Neural cell (in vitro differentiated cells): ENCODE results near the gene OSBPL1A. TPM values are rescaled to one million over a fixed set of nuclear protein-coding genes. Genes with fewer than 3 reads are reported as not detected.

Source experiments
- H2AFZ ChIP-seq: fragments of 200-600, 300-800 bp; sonication (generic), shearing (Covaris generic); 2 replicates; pipeline ENCODE4 v1.6.0; 2014; ENCODE audit warnings: low read depth, mild to moderate bottlenecking, antibody characterized with exemption, low read length, moderate library complexity
- H3F3A ChIP-seq: fragments of 200-600 bp; shearing (Covaris generic); 2 replicates; pipeline ENCODE4 v1.6.1; 2016; ENCODE audit warnings: mild to moderate bottlenecking, moderate library complexity, mixed read lengths, antibody characterized with exemption, low read length; ENCODE audit not compliant: insufficient read depth, poor library complexity, severe bottlenecking
- H3K27ac ChIP-seq: fragments of 200-600, 300-800 bp; sonication (generic), shearing (Covaris generic); 2 replicates; pipeline ENCODE4 v1.5.1; 2014; ENCODE audit warnings: mild to moderate bottlenecking, low read length, moderate library complexity
- H3K27me3 ChIP-seq: fragments of 300-800, 200-600 bp; sonication (generic), shearing (Covaris generic); 2 replicates; pipeline ENCODE4 v1.6.0; 2014; ENCODE audit warnings: mild to moderate bottlenecking, low read depth, low read length, moderate library complexity; ENCODE audit not compliant: insufficient read depth
- H3K36me3 ChIP-seq: fragments of 300-800, 200-600 bp; sonication (generic), shearing (Covaris generic); 2 replicates; pipeline ENCODE4 v1.5.1; 2014; ENCODE audit warnings: mild to moderate bottlenecking, antibody characterized with exemption, low read length, moderate library complexity; ENCODE audit not compliant: insufficient read depth
- H3K4me2 ChIP-seq: fragments of 300-800, 200-600 bp; sonication (generic), shearing (Covaris generic); 2 replicates; pipeline ENCODE4 v1.6.0; 2014; ENCODE audit warnings: mild to moderate bottlenecking, low read length
- H3K4me3 ChIP-seq: fragments of 300-800, 200-600 bp; sonication (generic), shearing (Covaris generic); 2 replicates; pipeline ENCODE4 v1.5.1; 2014; ENCODE audit warnings: mild to moderate bottlenecking, low read length, moderate library complexity
- H3K79me2 ChIP-seq: fragments of 200-600 bp; shearing (Covaris generic); replicated peaks from 2 replicates; pipeline ENCODE4 v1.6.0; 2014; ENCODE audit warnings: mild to moderate bottlenecking, low read length, moderate library complexity; ENCODE audit not compliant: insufficient read depth
- H3K9ac ChIP-seq: fragments of 300-800, 200-600 bp; sonication (generic), shearing (Covaris generic); 2 replicates; pipeline ENCODE4 v1.6.1; 2016; ENCODE audit warnings: mild to moderate bottlenecking, low read length, mixed read lengths
- H3K9me2 ChIP-seq: fragments of 200-600 bp; shearing (Covaris generic); 2 replicates; pipeline ENCODE4 v1.6.1; 2016; ENCODE audit warnings: mild to moderate bottlenecking, low read length, mixed read lengths; ENCODE audit not compliant: insufficient read depth
- H3K9me3 ChIP-seq: fragments of 200-600, 300-800 bp; sonication (generic), shearing (Covaris generic); 2 replicates; pipeline ENCODE4 v1.6.1; 2016; ENCODE audit warnings: mild to moderate bottlenecking, mixed run types, low read length, moderate library complexity, mixed read lengths
- H4K20me1 ChIP-seq: fragments of 200-600 bp; shearing (Covaris generic); 2 replicates; pipeline ENCODE4 v1.6.1; 2016; ENCODE audit warnings: mild to moderate bottlenecking, mixed run types; ENCODE audit not compliant: insufficient read depth
- EP300 ChIP-seq: fragments of 450-650 bp; conservative IDR thresholded peaks from 2 replicates; pipeline ENCODE4 v1.6.1; 2014; ENCODE audit warnings: antibody characterized with exemption, mild to moderate bottlenecking, moderate library complexity; ENCODE audit not compliant: poor library complexity, severe bottlenecking
- EZH2 ChIP-seq: fragments of 200-600, 300-800 bp; shearing (Covaris generic), sonication (generic); IDR thresholded peaks from 2 replicates; pipeline ENCODE4 v1.6.1; 2014; ENCODE audit warnings: antibody characterized with exemption, low read length, borderline replicate concordance, mild to moderate bottlenecking; ENCODE audit not compliant: insufficient read depth, poor library complexity, severe bottlenecking
- MXI1 ChIP-seq: fragments of 450-650 bp; conservative IDR thresholded peaks from 2 replicates; pipeline ENCODE4 v1.6.1; 2014; ENCODE audit warnings: antibody characterized with exemption, mild to moderate bottlenecking; ENCODE audit not compliant: poor library complexity, severe bottlenecking
- POLR2AphosphoS5 ChIP-seq: IDR thresholded peaks from 2 replicates; pipeline ENCODE4 v1.6.1; 2012
- RAD21 ChIP-seq: fragments of 450-650 bp; conservative IDR thresholded peaks from 2 replicates; pipeline ENCODE4 v1.6.1; 2014; ENCODE audit warnings: antibody characterized with exemption, mild to moderate bottlenecking, moderate library complexity
- SMC3 ChIP-seq: fragments of 450-650 bp; conservative IDR thresholded peaks from 2 replicates; pipeline ENCODE4 v1.6.1; 2014; ENCODE audit warnings: antibody characterized with exemption, mild to moderate bottlenecking, moderate library complexity; ENCODE audit not compliant: poor library complexity
- TAF1 ChIP-seq: IDR thresholded peaks from 2 replicates; pipeline ENCODE4 v1.6.1; 2012; ENCODE audit warnings: low read depth
- polyA plus RNA-seq: library from polyadenylated mRNA; depleted of rRNA; stranded (reverse); fragments of >200 nt; gene quantifications from 2 replicates; pipeline ENCODE4 v1.2.3, GENCODE V29; 2014
- TF ChIP-seq, protein P1 (sequence below): IDR thresholded peaks from 2 replicates; pipeline ENCODE4 v1.6.1; 2012; ENCODE audit warnings: borderline replicate concordance
- TF ChIP-seq, protein P2 (sequence below): fragments of 450-650 bp; IDR thresholded peaks from 2 replicates; pipeline ENCODE4 v1.5.1; 2014; ENCODE audit warnings: antibody characterized with exemption, mild to moderate bottlenecking, moderate library complexity; ENCODE audit not compliant: poor library complexity, severe bottlenecking

OSBPL1A gene
- polyA plus RNA-seq, 1 donor from 2014 or later: 24.9 TPM

DNA sequence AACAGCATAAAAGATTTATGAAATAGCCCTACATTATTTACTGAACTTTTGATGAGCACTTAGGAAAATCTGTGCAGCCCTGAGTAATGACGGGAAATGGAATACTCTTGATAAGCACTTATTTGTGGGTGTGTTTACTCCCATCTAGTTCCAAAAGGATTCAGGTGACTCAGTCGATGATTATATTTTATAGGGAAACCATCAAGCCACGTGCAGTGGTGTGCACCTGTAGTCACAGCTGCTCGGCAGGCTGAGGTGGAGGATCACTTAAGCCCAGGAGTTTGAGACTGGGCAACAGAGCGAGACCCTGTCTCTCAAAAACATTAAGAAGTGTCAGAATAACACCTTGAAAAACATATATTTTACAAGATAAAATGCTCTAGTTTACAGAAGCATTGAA lies 166.9 kb downstream of the OSBPL1A start:
- Histone ChIP-seq H3K9ac (no peak overlapping the region), H3K27me3 (no peaks in the 10 kb centered on the region), H3K79me2 (no peaks in the 10 kb centered on the region), H3F3A (no peaks in the 10 kb centered on the region), H3K27ac (no peak overlapping the region), H3K4me3 (no peak overlapping the region), H3K4me2 (no peak overlapping the region), H2AFZ (no peak overlapping the region), H3K9me2 (no peaks in the 10 kb centered on the region), H3K36me3 (no peaks in the 10 kb centered on the region), H4K20me1 (no peaks in the 10 kb centered on the region), H3K9me3 (no peaks in the 10 kb centered on the region)
- TF ChIP-seq, protein P1, sequence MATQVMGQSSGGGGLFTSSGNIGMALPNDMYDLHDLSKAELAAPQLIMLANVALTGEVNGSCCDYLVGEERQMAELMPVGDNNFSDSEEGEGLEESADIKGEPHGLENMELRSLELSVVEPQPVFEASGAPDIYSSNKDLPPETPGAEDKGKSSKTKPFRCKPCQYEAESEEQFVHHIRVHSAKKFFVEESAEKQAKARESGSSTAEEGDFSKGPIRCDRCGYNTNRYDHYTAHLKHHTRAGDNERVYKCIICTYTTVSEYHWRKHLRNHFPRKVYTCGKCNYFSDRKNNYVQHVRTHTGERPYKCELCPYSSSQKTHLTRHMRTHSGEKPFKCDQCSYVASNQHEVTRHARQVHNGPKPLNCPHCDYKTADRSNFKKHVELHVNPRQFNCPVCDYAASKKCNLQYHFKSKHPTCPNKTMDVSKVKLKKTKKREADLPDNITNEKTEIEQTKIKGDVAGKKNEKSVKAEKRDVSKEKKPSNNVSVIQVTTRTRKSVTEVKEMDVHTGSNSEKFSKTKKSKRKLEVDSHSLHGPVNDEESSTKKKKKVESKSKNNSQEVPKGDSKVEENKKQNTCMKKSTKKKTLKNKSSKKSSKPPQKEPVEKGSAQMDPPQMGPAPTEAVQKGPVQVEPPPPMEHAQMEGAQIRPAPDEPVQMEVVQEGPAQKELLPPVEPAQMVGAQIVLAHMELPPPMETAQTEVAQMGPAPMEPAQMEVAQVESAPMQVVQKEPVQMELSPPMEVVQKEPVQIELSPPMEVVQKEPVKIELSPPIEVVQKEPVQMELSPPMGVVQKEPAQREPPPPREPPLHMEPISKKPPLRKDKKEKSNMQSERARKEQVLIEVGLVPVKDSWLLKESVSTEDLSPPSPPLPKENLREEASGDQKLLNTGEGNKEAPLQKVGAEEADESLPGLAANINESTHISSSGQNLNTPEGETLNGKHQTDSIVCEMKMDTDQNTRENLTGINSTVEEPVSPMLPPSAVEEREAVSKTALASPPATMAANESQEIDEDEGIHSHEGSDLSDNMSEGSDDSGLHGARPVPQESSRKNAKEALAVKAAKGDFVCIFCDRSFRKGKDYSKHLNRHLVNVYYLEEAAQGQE: no peak
- TF ChIP-seq, protein P2, sequence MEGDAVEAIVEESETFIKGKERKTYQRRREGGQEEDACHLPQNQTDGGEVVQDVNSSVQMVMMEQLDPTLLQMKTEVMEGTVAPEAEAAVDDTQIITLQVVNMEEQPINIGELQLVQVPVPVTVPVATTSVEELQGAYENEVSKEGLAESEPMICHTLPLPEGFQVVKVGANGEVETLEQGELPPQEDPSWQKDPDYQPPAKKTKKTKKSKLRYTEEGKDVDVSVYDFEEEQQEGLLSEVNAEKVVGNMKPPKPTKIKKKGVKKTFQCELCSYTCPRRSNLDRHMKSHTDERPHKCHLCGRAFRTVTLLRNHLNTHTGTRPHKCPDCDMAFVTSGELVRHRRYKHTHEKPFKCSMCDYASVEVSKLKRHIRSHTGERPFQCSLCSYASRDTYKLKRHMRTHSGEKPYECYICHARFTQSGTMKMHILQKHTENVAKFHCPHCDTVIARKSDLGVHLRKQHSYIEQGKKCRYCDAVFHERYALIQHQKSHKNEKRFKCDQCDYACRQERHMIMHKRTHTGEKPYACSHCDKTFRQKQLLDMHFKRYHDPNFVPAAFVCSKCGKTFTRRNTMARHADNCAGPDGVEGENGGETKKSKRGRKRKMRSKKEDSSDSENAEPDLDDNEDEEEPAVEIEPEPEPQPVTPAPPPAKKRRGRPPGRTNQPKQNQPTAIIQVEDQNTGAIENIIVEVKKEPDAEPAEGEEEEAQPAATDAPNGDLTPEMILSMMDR: no peak
- TF ChIP-seq POLR2AphosphoS5 (no peak), MXI1 (no peak), SMC3 (no peak), EZH2 (no peak), RAD21 (no peak), TAF1 (no peak), EP300 (no peak)

DNA sequence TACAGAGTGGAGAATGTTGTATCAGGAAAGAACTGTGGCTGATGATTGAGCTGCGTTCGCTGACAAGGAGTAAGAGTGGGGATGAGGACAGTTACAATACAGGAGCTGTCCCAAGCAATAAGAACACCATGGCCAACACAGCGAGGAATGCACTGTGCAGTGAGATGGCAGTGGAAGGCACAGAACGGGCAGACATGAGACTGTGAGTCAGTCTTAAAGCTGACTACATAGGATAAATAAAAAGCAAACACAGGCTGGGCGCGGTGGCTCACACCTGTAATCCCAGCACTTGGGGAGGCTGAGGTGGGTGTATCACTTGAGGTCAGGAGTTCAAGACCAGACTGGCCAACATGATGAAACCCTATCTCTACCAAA lies 169.0 kb downstream of the OSBPL1A start:
- H4K20me1 ChIP-seq: no peaks in the 10 kb centered on the region
- H3K9me3 ChIP-seq: no peaks in the 10 kb centered on the region
- no peaks in the 10 kb centered on the region for H3K79me2 ChIP-seq
- H3K27ac ChIP-seq: no peak overlapping the region
- H3K4me3 ChIP-seq: no peak overlapping the region
- no peaks in the 10 kb centered on the region for H3K36me3 ChIP-seq
- no peak overlapping the region for H3K4me2 ChIP-seq
- H3K9me2 ChIP-seq: no peaks in the 10 kb centered on the region
- no peak overlapping the region for H3K9ac ChIP-seq
- no peak for TF ChIP-seq EZH2
- no peak for TF ChIP-seq EP300
- TF ChIP-seq POLR2AphosphoS5: no peak
- TF ChIP-seq SMC3: no peak
- no peak for TF ChIP-seq MXI1
- TF ChIP-seq, protein P1: no peak
- TF ChIP-seq TAF1: no peak
- no peak for TF ChIP-seq RAD21
- TF ChIP-seq, protein P2: no peak
- H3K27me3 ChIP-seq: no peaks in the 10 kb centered on the region
- no peak overlapping the region for H2AFZ ChIP-seq
- no peaks in the 10 kb centered on the region for H3F3A ChIP-seq
